A549 (cell line): Measurements from ENCODE around the gene PTPRG.

Source experiments
- CEBPB ChIP-seq, 2 experiments: fragments of >200 bp in 1 of 2; sonication (Bioruptor Twin) in 1 of 2; formaldehyde crosslinking in 1 of 2; IDR thresholded peaks; 2 replicates each; pipeline ENCODE4 v1.6.1; 2012 to 2016
- CHD2 ChIP-seq: fragments of 150-350 bp; IDR thresholded peaks from 2 replicates; pipeline ENCODE4 v1.6.1; 2014; ENCODE audit warnings: low read length; ENCODE audit not compliant: partially characterized antibody
- CTCF ChIP-seq: fragments of >200 bp; sonication (Bioruptor Twin); formaldehyde crosslinking; IDR thresholded peaks from 3 replicates; pipeline ENCODE4 v1.5.1; 2016
- JUN ChIP-seq, 2 experiments: fragments of >200 bp; sonication (Bioruptor Twin); formaldehyde crosslinking; IDR thresholded peaks; 2 replicates in 1 of 2; 3 replicates in 1 of 2; pipeline ENCODE4 v1.6.1; 2016 to 2017
- JUNB ChIP-seq: fragments of >200 bp; sonication (Bioruptor Twin); formaldehyde crosslinking; IDR thresholded peaks from 2 replicates; pipeline ENCODE4 v1.6.1; 2016
- MAFK ChIP-seq: fragments of 450-650 bp; IDR thresholded peaks from 2 replicates; pipeline ENCODE4 v1.6.1; 2014; ENCODE audit not compliant: partially characterized antibody
- NFE2L2 ChIP-seq: fragments of 150-350 bp; conservative IDR thresholded peaks from 2 replicates; pipeline ENCODE4 v1.6.1; 2014; ENCODE audit warnings: low read length
- PBX3 ChIP-seq: IDR thresholded peaks from 2 replicates; pipeline ENCODE4 v1.6.1; 2012
- POLR2A ChIP-seq: IDR thresholded peaks from 2 replicates; pipeline ENCODE4 v1.6.1; 2012; ENCODE audit warnings: mild to moderate bottlenecking, low read length
- RFX5 ChIP-seq: fragments of 450-650 bp; IDR thresholded peaks from 2 replicates; pipeline ENCODE4 v1.7.1; 2014; ENCODE audit warnings: antibody characterized with exemption, mild to moderate bottlenecking, moderate library complexity
- TFCP2L1 ChIP-seq: fragments of 250-450 bp; sonication (Bioruptor Pico); IDR thresholded peaks from 2 replicates; pipeline ENCODE4 v1.5.0; 2021; ENCODE audit warnings: mild to moderate bottlenecking
- TP53 ChIP-seq: fragments of 250-450 bp; sonication (Bioruptor Pico); IDR thresholded peaks from 2 replicates; pipeline ENCODE4 v1.5.0; 2021; ENCODE audit warnings: mild to moderate bottlenecking, moderate library complexity
- USF2 ChIP-seq: fragments of 450-650 bp; IDR thresholded peaks from 2 replicates; pipeline ENCODE4 v1.6.1; 2014; ENCODE audit warnings: antibody characterized with exemption
- ZSCAN20 ChIP-seq: fragments of 250-450 bp; sonication (Bioruptor Pico); IDR thresholded peaks from 2 replicates; pipeline ENCODE4 v1.8.0; 2022; ENCODE audit warnings: mild to moderate bottlenecking, moderate library complexity

DNA sequence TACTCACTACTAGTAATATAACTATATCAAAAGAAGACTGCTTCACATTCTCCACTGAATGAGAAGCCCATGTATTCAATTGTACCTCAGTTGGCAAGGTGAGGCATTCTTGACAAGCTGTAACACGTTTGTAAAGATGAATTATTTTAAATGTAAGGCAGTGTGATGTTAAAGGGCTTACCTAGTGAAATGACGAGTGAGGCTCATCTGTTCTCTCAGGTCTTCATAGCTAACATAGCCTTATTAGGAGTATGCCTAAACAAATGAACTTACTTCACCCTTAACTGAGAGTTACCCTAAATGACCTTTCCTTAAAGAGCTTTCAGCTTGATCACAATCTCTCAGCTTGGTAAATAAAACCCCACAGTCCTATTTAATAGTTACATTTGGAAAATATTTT lies 684.7 kb downstream of the PTPRG start:
- TF ChIP-seq NFE2L2 (no peak), POLR2A (no peak), CHD2 (no peak), RFX5 (no peak), PBX3 (no peak), CTCF (no peak), JUN (IDR thresholded peaks at IDR 0.05) (no peak), JUNB (no peak), CEBPB (IDR thresholded peaks at IDR 0.05) (no peak), ZSCAN20 (CRISPR knock-in tag) (no peak), MAFK (no peak), USF2 (no peak), TP53 (CRISPR knock-in tag) (no peak), TFCP2L1 (CRISPR knock-in tag) (no peak)
